Trophoblast cell (in vitro differentiated cells and primary cell): ENCODE results near the gene LETMD1.

Source experiments
- DNase-seq, 2 donors: peaks; one replicate each; pipeline ENCODE4 v3.0.0-alpha.2; 2016
- H2AFZ ChIP-seq: 2 replicates; pipeline ENCODE4 v1.6.1; 2013; ENCODE audit warnings: low read length, moderate library complexity, mild to moderate bottlenecking; ENCODE audit not compliant: insufficient read depth, poor library complexity
- H2AK5ac ChIP-seq: 2 replicates; pipeline ENCODE4 v1.6.1; 2013; ENCODE audit warnings: mild to moderate bottlenecking, low read length
- H2BK120ac ChIP-seq: 2 replicates; pipeline ENCODE4 v1.6.1; 2013; ENCODE audit warnings: low read length, mild to moderate bottlenecking, moderate library complexity; ENCODE audit not compliant: insufficient read depth, poor library complexity
- H2BK12ac ChIP-seq: 2 replicates; pipeline ENCODE4 v1.6.1; 2013; ENCODE audit warnings: mild to moderate bottlenecking, low read length, moderate library complexity
- H2BK5ac ChIP-seq: 2 replicates; pipeline ENCODE4 v1.6.1; 2013; ENCODE audit warnings: low read length, low read depth, moderate library complexity, mild to moderate bottlenecking; ENCODE audit not compliant: poor library complexity
- H3K14ac ChIP-seq: 2 replicates; pipeline ENCODE4 v1.6.1; 2013; ENCODE audit warnings: mild to moderate bottlenecking, low read length
- H3K18ac ChIP-seq: 2 replicates; pipeline ENCODE4 v1.6.1; 2013; ENCODE audit warnings: mild to moderate bottlenecking, low read length
- H3K23ac ChIP-seq: 2 replicates; pipeline ENCODE4 v1.6.1; 2013; ENCODE audit warnings: low read length
- H3K27ac ChIP-seq: 2 replicates; pipeline ENCODE4 v1.5.1; 2013; ENCODE audit warnings: low read depth, mild to moderate bottlenecking, inconsistent platforms, low read length, moderate library complexity
- H3K27me3 ChIP-seq: 2 replicates; pipeline ENCODE4 v1.6.1; 2013; ENCODE audit warnings: inconsistent platforms, mild to moderate bottlenecking, low read length, moderate library complexity; ENCODE audit not compliant: insufficient read depth
- H3K36me3 ChIP-seq, 2 experiments: 1 replicate in 1 of 2; 2 replicates in 1 of 2; pipeline ENCODE4 v1.6.1; 2013; ENCODE audit warnings: low read length in 2 of 2, mild to moderate bottlenecking in 2 of 2, moderate library complexity in 1 of 2; ENCODE audit not compliant: insufficient read depth in 2 of 2, control insufficient read depth in 1 of 2
- H3K4ac ChIP-seq: 2 replicates; pipeline ENCODE4 v1.6.1; 2013; ENCODE audit warnings: low read depth, mild to moderate bottlenecking, low read length, moderate library complexity
- H3K4me1 ChIP-seq, 2 experiments: 1 replicate in 1 of 2; 2 replicates in 1 of 2; pipeline ENCODE4 v1.6.1; 2013; ENCODE audit warnings: low read length in 2 of 2, mild to moderate bottlenecking in 2 of 2, moderate library complexity in 1 of 2; ENCODE audit not compliant: insufficient read depth in 2 of 2, control insufficient read depth in 1 of 2
- H3K4me2 ChIP-seq: 2 replicates; pipeline ENCODE4 v1.6.1; 2013; ENCODE audit warnings: inconsistent platforms, mild to moderate bottlenecking, low read length, moderate library complexity
- H3K4me3 ChIP-seq: 2 replicates; pipeline ENCODE4 v1.5.1; 2013; ENCODE audit warnings: mild to moderate bottlenecking, low read depth, low read length, inconsistent platforms
- H3K79me1 ChIP-seq: one replicate; pipeline ENCODE4 v1.6.1; 2013; ENCODE audit warnings: low read length
- H3K79me2 ChIP-seq: 2 replicates; pipeline ENCODE4 v1.6.1; 2013; ENCODE audit warnings: low read length, mild to moderate bottlenecking; ENCODE audit not compliant: control insufficient read depth, insufficient read depth, poor library complexity
- H3K9ac ChIP-seq: 2 replicates; pipeline ENCODE4 v1.6.1; 2013; ENCODE audit warnings: mild to moderate bottlenecking, low read length
- H3K9me3 ChIP-seq: 2 replicates; pipeline ENCODE4 v1.6.1; 2013; ENCODE audit warnings: low read depth, mild to moderate bottlenecking, control low read depth, inconsistent platforms, low read length; ENCODE audit not compliant: insufficient read depth
- H4K12ac ChIP-seq: 2 replicates; pipeline ENCODE4 v1.6.1; 2013; ENCODE audit warnings: low read depth, mild to moderate bottlenecking, low read length, moderate library complexity
- H4K8ac ChIP-seq: 2 replicates; pipeline ENCODE4 v1.6.1; 2013; ENCODE audit warnings: low read depth, mild to moderate bottlenecking, low read length, moderate library complexity
- H4K91ac ChIP-seq: one replicate; pipeline ENCODE4 v1.6.1; 2013; ENCODE audit warnings: low read depth, mild to moderate bottlenecking, low read length, moderate library complexity
- WGBS: extraction: QIAGEN DNeasy Blood & Tissue Kit; methylation state at CpG from one replicate; pipeline ENCODE4 v1.1.7; 2013; ENCODE audit warnings: missing lambda C conversion rate; ENCODE audit not compliant: insufficient read length, insufficient coverage; ENCODE audit errors: extremely low coverage; 5-methylcytosine and 5-hydroxymethylcytosine counted together

The LETMD1 gene

DNA sequence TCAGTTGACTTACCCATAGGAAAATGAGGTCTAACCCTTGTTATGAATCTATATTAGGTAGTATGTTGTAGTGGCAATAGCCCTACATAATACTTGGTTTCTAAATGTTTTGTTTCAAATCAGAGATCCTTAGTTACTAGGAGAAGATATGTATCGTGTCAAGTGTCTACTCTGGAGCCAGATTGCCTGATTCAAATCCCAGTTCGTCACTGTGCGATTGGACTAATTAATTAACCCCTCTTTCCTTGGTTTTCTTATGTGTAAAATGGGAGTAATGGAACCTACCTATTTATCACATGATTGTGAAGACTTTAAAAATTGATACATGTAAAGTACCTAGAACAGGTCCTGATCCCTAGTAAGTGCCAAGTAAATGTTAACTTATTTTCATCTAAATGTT, 1.4 kb downstream of the LETMD1 start:
- H2BK120ac ChIP-seq = no peak overlapping the region
- H4K91ac ChIP-seq = no peak overlapping the region
- H3K14ac ChIP-seq = no peak overlapping the region
- no peak overlapping the region for H2AFZ ChIP-seq
- peak overlapping the region; percentile 40 for H3K4ac ChIP-seq
- no peaks in the 10 kb centered on the region for H3K27me3 ChIP-seq
- no peak overlapping the region for H3K27ac ChIP-seq
- no peak overlapping the region for H2BK12ac ChIP-seq
- H3K4me1 ChIP-seq = peaks cover 4 to 6% of the 10 kb centered on the region in 2 experiments
- no peak overlapping the region for H2AK5ac ChIP-seq
- no peak overlapping the region for H3K23ac ChIP-seq
- H3K36me3 ChIP-seq = peaks cover 0 to 2% of the 10 kb centered on the region in 2 experiments
- no peak overlapping the region for H3K4me2 ChIP-seq
- DNase-seq = no peak
- WGBS = no CpG with 5 or more reads among the region's 3 CpGs
- no peak overlapping the region for H2BK5ac ChIP-seq
- H3K9ac ChIP-seq = no peak overlapping the region
- H3K4me3 ChIP-seq = no peak overlapping the region
- H4K8ac ChIP-seq = no peak overlapping the region
- H3K9me3 ChIP-seq = no peaks in the 10 kb centered on the region
- no peak overlapping the region for H4K12ac ChIP-seq
- H3K18ac ChIP-seq = no peak overlapping the region
- peaks cover 6% of the 10 kb centered on the region for H3K79me2 ChIP-seq
- peaks cover 11% of the 10 kb centered on the region for H3K79me1 ChIP-seq

DNA sequence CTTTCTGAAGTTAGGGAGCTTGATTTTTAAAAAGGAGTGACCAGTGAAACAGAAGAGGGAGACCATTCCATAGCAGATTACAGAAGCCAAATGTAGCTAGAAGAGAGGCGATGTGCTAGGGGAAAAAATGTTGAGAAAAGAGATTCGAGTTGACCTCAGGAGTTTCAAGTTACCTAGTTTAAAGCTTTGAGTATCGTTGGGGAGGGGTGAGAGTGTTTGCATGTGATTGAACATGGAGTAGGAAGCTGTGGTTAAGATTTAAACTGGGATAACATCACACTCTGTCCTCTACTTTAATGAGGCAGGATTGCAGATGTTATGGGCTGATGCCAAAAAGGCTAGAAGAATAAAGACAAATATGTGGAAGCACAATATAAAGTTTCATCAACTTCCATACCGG, 3.7 kb downstream of the LETMD1 start:
- H3K27ac ChIP-seq = no peak overlapping the region
- H3K9ac ChIP-seq = no peak overlapping the region
- H2AK5ac ChIP-seq = no peak overlapping the region
- H3K36me3 ChIP-seq = peaks cover 7 to 9% of the 10 kb centered on the region in 2 experiments
- H3K4me2 ChIP-seq = no peak overlapping the region
- no peaks in the 10 kb centered on the region for H3K9me3 ChIP-seq
- H4K91ac ChIP-seq = no peak overlapping the region
- H2BK120ac ChIP-seq = no peak overlapping the region
- H3K14ac ChIP-seq = no peak overlapping the region
- no peak overlapping the region for H3K18ac ChIP-seq
- no peak overlapping the region for H3K23ac ChIP-seq
- H2BK5ac ChIP-seq = no peak overlapping the region
- no peak overlapping the region for H3K4ac ChIP-seq
- no peak overlapping the region for H4K12ac ChIP-seq
- H3K79me1 ChIP-seq = peaks cover 11% of the 10 kb centered on the region
- H2AFZ ChIP-seq = no peak overlapping the region
- H3K27me3 ChIP-seq = no peaks in the 10 kb centered on the region
- WGBS = no CpG with 5 or more reads among the region's 4 CpGs
- no peak overlapping the region for H3K4me3 ChIP-seq
- H4K8ac ChIP-seq = no peak overlapping the region
- DNase-seq = no peak
- no peak overlapping the region for H2BK12ac ChIP-seq
- H3K4me1 ChIP-seq = peaks cover 4 to 6% of the 10 kb centered on the region in 2 experiments
- H3K79me2 ChIP-seq = peaks cover 6% of the 10 kb centered on the region

DNA sequence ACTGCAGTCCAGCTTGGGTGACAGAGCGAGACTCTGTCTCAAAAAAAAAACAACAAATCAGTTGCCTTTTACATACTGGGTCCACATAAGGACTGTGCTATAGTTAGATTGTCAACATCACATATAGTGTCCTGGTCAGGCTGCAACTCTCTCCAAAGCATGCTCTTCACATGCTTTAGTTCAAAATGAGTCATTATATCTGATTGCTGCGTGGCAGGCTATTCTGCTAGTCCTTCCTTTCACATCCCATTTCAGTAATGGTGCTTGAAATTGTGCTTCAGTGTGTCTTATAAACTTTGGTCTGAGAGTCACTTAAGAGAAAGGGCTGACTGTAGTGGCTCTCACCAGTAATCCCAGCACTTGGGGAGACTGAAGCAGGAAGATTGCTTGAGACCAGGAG, 6.9 kb downstream of the LETMD1 start:
- Histone ChIP-seq H3K14ac (no peak overlapping the region), H3K18ac (no peak overlapping the region), H3K4me3 (no peak overlapping the region), H3K79me2 (no peaks in the 10 kb centered on the region), H2BK120ac (no peak overlapping the region), H2AK5ac (no peak overlapping the region), H3K23ac (no peak overlapping the region), H3K27me3 (no peaks in the 10 kb centered on the region), H4K12ac (no peak overlapping the region), H4K91ac (no peak overlapping the region), H2BK5ac (no peak overlapping the region), H3K79me1 (no peaks in the 10 kb centered on the region), H3K9me3 (no peaks in the 10 kb centered on the region), H3K4me2 (no peak overlapping the region), H3K27ac (no peak overlapping the region), H3K36me3 (peaks cover 12 to 27% of the 10 kb centered on the region in 2 experiments), H2BK12ac (no peak overlapping the region), H2AFZ (no peak overlapping the region), H4K8ac (no peak overlapping the region), H3K9ac (no peak overlapping the region), H3K4me1 (no peaks in the 10 kb centered on the region), H3K4ac (no peak overlapping the region)
- WGBS = no CpG with 5 or more reads among the region's 2 CpGs
- peak in 1 of 2 donors; percentile 34 for DNase-seq

DNA sequence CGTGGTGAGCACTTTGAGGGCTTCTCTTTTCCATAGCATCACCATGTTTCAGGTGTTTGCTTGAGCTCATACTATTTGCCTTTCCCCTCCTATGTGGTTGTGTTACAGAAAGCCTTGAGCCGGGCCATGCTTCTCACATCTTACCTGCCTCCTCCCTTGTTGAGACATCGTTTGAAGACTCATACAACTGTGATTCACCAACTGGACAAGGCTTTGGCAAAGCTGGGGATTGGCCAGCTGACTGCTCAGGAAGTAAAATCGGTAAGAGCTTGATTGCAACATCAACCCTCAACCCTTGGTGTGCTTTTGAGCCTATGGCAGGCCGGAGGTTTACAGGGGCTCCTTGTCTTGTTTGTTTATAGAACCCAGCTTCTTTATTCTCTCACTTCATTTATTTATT, 8.1 kb downstream of the LETMD1 start:
- Histone ChIP-seq H3K9me3 (no peaks in the 10 kb centered on the region), H2BK5ac (no peak overlapping the region), H3K14ac (no peak overlapping the region), H3K4me3 (no peak overlapping the region), H2BK12ac (no peak overlapping the region), H3K27ac (no peak overlapping the region), H2BK120ac (no peak overlapping the region), H3K18ac (no peak overlapping the region), H3K4me1 (no peaks in the 10 kb centered on the region), H2AFZ (no peak overlapping the region), H4K12ac (no peak overlapping the region), H3K36me3 (peaks cover 12 to 28% of the 10 kb centered on the region in 2 experiments), H3K4me2 (no peak overlapping the region), H3K79me2 (no peaks in the 10 kb centered on the region), H2AK5ac (no peak overlapping the region), H4K8ac (no peak overlapping the region), H3K27me3 (no peaks in the 10 kb centered on the region), H3K4ac (no peak overlapping the region), H3K79me1 (no peaks in the 10 kb centered on the region), H4K91ac (no peak overlapping the region), H3K9ac (no peak overlapping the region), H3K23ac (no peak overlapping the region)
- DNase-seq = peak; percentile 54 to 68
- no CpG with 5 or more reads among the region's 5 CpGs for WGBS
